HepG2 (cell line): Measurements from ENCODE around the gene TTN. TPM values are rescaled to one million over a fixed set of nuclear protein-coding genes. Genes with fewer than 3 reads are reported as not detected.

Source experiments
- ASH2L ChIP-seq: fragments of 300-600, 200-600 bp; sonication (generic); IDR thresholded peaks from 2 replicates; pipeline ENCODE4 v1.7.0; 2017; ENCODE audit warnings: low read depth, mild to moderate bottlenecking, moderate library complexity, mixed read lengths, low read length; ENCODE audit not compliant: insufficient read length
- ATF7-NPFF ChIP-seq: sonication (generic); formaldehyde crosslinking; IDR thresholded peaks from 2 replicates; pipeline ENCODE4 v1.8.1; 2023; ENCODE audit warnings: mild to moderate bottlenecking, low read depth, missing genetic modification reagents, moderate library complexity
- HOXA3 ChIP-seq: sonication (generic); formaldehyde crosslinking; IDR thresholded peaks from 2 replicates; pipeline ENCODE4 v1.5.0; 2020; ENCODE audit warnings: missing genetic modification reagents
- KAT7 ChIP-seq: IDR thresholded peaks from 2 replicates; pipeline ENCODE4 v1.6.1; 2018; ENCODE audit warnings: borderline replicate concordance, missing compliant biosample characterization
- KDM4B ChIP-seq: sonication (generic); formaldehyde crosslinking; IDR thresholded peaks from 2 replicates; pipeline ENCODE4 v1.4.0; 2020; ENCODE audit warnings: missing genetic modification reagents
- KDM6A ChIP-seq: IDR thresholded peaks from 2 replicates; pipeline ENCODE4 v1.6.1; 2016; ENCODE audit warnings: low read depth
- KLF12 ChIP-seq: sonication (generic); formaldehyde crosslinking; IDR thresholded peaks from 2 replicates; pipeline ENCODE4 v1.4.0; 2020; ENCODE audit warnings: missing genetic modification reagents, borderline replicate concordance
- MYNN ChIP-seq: sonication (generic); formaldehyde crosslinking; IDR thresholded peaks from 2 replicates; pipeline ENCODE4 v1.4.0; 2020; ENCODE audit warnings: mild to moderate bottlenecking, low read depth, missing genetic modification reagents
- PRPF4 ChIP-seq: fragments of 200-400 bp; formaldehyde crosslinking; IDR thresholded peaks from 2 replicates; pipeline ENCODE4 v1.6.1; 2016; ENCODE audit warnings: low read length, low read depth; ENCODE audit not compliant: poor library complexity, severe bottlenecking
- RBM39 ChIP-seq: fragments of 200-400 bp; formaldehyde crosslinking; IDR thresholded peaks from one replicate; pipeline ENCODE4 v1.6.1; 2018; ENCODE audit warnings: antibody characterized with exemption, mild to moderate bottlenecking, low read depth, low read length; ENCODE audit not compliant: poor library complexity, severe bottlenecking
- TAF15 ChIP-seq: fragments of 200-400 bp; formaldehyde crosslinking; IDR thresholded peaks from one replicate; pipeline ENCODE4 v1.6.1; 2018; ENCODE audit warnings: mild to moderate bottlenecking, low read depth, low read length; ENCODE audit not compliant: poor library complexity, severe bottlenecking
- TOE1 ChIP-seq: sonication (generic); formaldehyde crosslinking; IDR thresholded peaks from 2 replicates; pipeline ENCODE4 v1.4.0; 2020; ENCODE audit warnings: mild to moderate bottlenecking, missing genetic modification reagents
- TSC22D2 ChIP-seq: sonication (generic); formaldehyde crosslinking; IDR thresholded peaks from 2 replicates; pipeline ENCODE4 v1.5.1; 2020; ENCODE audit warnings: missing genetic modification reagents, mild to moderate bottlenecking, borderline replicate concordance
- ZNF335 ChIP-seq: sonication (generic); formaldehyde crosslinking; IDR thresholded peaks from 2 replicates; pipeline ENCODE4 v1.4.0; 2020; ENCODE audit warnings: missing genetic modification reagents
- ZNF343 ChIP-seq: sonication (generic); formaldehyde crosslinking; IDR thresholded peaks from 2 replicates; pipeline ENCODE4 v1.4.0; 2020; ENCODE audit warnings: mild to moderate bottlenecking, missing genetic modification reagents
- ZNF577 ChIP-seq: sonication (generic); formaldehyde crosslinking; IDR thresholded peaks from 2 replicates; pipeline ENCODE4 v1.4.0; 2020; ENCODE audit warnings: mild to moderate bottlenecking, low read depth, missing genetic modification reagents, borderline replicate concordance
- ZNF775 ChIP-seq: sonication (generic); formaldehyde crosslinking; IDR thresholded peaks from 2 replicates; pipeline ENCODE4 v1.4.0; 2020; ENCODE audit warnings: missing genetic modification reagents, mild to moderate bottlenecking, moderate library complexity, borderline replicate concordance
- ZSCAN21 ChIP-seq: sonication (generic); formaldehyde crosslinking; IDR thresholded peaks from 2 replicates; pipeline ENCODE4 v1.8.0; 2022; ENCODE audit warnings: mild to moderate bottlenecking, missing genetic modification reagents, moderate library complexity, borderline replicate concordance
- polyA plus RNA-seq, 8 experiments: library from polyadenylated mRNA; depleted of rRNA in 3 of 8; stranded (reverse) in 7 of 8; unstranded in 1 of 8; fragments of >200 nt; fragmentation: Illumina TruSeq in 4 of 8; extraction: Trizol in 4 of 8; gene quantifications; 2 replicates each; pipeline versions ENCODE4 v1.2.1 to v1.2.3, GENCODE V29; 2011 to 2016; ENCODE audit warnings: low read depth in 4 of 8, missing spikeins in 1 of 8, mixed read lengths in 1 of 8; ENCODE audit not compliant: insufficient read depth in 1 of 8
- total RNA-seq, 5 experiments: library from RNA; depleted of rRNA; stranded (reverse); fragments of >200 nt; fragmentation: Illumina TruSeq; extraction: Trizol; gene quantifications; 2 replicates each; pipeline ENCODE4 v1.2.3, GENCODE V29; 2016; ENCODE audit warnings: low read depth in 1 of 5
- TF ChIP-seq, protein P1 (sequence below): sonication (generic); formaldehyde crosslinking; IDR thresholded peaks from 2 replicates; pipeline ENCODE4 v1.5.0; 2020; ENCODE audit warnings: mild to moderate bottlenecking, missing genetic modification reagents, moderate library complexity
- TF ChIP-seq, protein P2 (sequence below): sonication (generic); formaldehyde crosslinking; conservative IDR thresholded peaks from 2 replicates; pipeline ENCODE4 v1.5.0; 2020; ENCODE audit warnings: missing genetic modification reagents
- TF ChIP-seq, protein P3 (sequence below), 2 experiments: sonication (generic) in 1 of 2; formaldehyde crosslinking in 1 of 2; IDR thresholded peaks; 2 replicates each; pipeline versions ENCODE4 v1.6.1 to v1.9.0; 2014 to 2022; ENCODE audit warnings: antibody characterized with exemption in 1 of 2, borderline replicate concordance in 1 of 2, inconsistent platforms in 1 of 2, low read depth in 1 of 2, missing genetic modification reagents in 1 of 2

TTN gene
- total and polyA plus RNA-seq, 2 of the 13 experiments (the other 11 are each of a cell fraction or from before 2014, with no cell fraction given): under 0.01 TPM

DNA sequence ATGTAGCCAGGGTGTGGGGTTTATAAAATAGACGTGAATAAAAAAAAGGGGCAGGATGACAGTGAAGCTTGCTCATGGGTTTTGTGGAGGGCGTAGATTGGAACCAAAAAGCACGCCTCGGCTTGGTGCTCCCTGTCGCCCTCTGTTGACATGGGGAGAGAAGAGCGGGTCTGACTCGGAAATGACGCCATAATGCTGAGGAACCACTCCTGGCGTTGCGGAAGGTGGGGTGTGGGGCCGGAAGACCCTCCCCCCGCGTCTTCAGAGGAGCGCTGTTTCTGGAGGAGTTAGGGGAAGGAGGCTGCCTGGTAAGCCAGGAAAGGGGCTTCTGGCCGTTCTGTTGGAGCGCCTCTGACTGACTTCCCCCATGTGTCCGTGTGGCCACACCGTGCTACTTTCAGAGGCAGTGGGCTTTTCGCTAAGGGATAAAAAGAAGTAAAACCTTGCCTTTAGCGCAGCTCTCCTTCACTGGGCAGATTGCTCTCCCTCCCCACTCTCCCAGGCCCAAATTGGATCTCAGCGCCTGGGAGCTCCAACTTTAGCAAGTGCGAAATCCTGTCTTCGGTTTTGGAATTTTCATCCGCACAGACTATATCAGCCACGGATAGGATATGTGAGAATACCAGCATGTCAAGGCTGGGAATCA, 284.1 kb downstream of the TTN start (continued):
- TF ChIP-seq ZNF335 (CRISPR knock-in tag): no peak
- TF ChIP-seq ZNF577 (CRISPR knock-in tag): no peak
- peak; percentile 58 for TF ChIP-seq ASH2L
- TF ChIP-seq ZNF775 (CRISPR knock-in tag): no peak
- TF ChIP-seq PRPF4: no peak
- no peak for TF ChIP-seq ATF7-NPFF (CRISPR knock-in tag)
- TF ChIP-seq KLF12 (CRISPR knock-in tag): no peak
- no peak for TF ChIP-seq KDM4B (CRISPR knock-in tag)
- TF ChIP-seq ZSCAN21 (CRISPR knock-in tag): no peak
- peak; percentile 92 for TF ChIP-seq HOXA3
- TF ChIP-seq TSC22D2 (CRISPR knock-in tag): no peak
- TF ChIP-seq, protein P1, sequence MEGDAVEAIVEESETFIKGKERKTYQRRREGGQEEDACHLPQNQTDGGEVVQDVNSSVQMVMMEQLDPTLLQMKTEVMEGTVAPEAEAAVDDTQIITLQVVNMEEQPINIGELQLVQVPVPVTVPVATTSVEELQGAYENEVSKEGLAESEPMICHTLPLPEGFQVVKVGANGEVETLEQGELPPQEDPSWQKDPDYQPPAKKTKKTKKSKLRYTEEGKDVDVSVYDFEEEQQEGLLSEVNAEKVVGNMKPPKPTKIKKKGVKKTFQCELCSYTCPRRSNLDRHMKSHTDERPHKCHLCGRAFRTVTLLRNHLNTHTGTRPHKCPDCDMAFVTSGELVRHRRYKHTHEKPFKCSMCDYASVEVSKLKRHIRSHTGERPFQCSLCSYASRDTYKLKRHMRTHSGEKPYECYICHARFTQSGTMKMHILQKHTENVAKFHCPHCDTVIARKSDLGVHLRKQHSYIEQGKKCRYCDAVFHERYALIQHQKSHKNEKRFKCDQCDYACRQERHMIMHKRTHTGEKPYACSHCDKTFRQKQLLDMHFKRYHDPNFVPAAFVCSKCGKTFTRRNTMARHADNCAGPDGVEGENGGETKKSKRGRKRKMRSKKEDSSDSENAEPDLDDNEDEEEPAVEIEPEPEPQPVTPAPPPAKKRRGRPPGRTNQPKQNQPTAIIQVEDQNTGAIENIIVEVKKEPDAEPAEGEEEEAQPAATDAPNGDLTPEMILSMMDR (CRISPR knock-in tag): peak; percentile 87
- no peak for TF ChIP-seq RBM39
- TF ChIP-seq, protein P2, sequence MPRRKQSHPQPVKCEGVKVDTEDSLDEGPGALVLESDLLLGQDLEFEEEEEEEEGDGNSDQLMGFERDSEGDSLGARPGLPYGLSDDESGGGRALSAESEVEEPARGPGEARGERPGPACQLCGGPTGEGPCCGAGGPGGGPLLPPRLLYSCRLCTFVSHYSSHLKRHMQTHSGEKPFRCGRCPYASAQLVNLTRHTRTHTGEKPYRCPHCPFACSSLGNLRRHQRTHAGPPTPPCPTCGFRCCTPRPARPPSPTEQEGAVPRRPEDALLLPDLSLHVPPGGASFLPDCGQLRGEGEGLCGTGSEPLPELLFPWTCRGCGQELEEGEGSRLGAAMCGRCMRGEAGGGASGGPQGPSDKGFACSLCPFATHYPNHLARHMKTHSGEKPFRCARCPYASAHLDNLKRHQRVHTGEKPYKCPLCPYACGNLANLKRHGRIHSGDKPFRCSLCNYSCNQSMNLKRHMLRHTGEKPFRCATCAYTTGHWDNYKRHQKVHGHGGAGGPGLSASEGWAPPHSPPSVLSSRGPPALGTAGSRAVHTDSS: no peak
- TF ChIP-seq KAT7 (CRISPR knock-in tag): no peak
- no peak for TF ChIP-seq TAF15
- no peak for TF ChIP-seq TOE1
- TF ChIP-seq MYNN (CRISPR knock-in tag): no peak
- no peak for TF ChIP-seq ZNF343 (CRISPR knock-in tag)
- no peak for TF ChIP-seq KDM6A (CRISPR knock-in tag)
- TF ChIP-seq, protein P3, sequence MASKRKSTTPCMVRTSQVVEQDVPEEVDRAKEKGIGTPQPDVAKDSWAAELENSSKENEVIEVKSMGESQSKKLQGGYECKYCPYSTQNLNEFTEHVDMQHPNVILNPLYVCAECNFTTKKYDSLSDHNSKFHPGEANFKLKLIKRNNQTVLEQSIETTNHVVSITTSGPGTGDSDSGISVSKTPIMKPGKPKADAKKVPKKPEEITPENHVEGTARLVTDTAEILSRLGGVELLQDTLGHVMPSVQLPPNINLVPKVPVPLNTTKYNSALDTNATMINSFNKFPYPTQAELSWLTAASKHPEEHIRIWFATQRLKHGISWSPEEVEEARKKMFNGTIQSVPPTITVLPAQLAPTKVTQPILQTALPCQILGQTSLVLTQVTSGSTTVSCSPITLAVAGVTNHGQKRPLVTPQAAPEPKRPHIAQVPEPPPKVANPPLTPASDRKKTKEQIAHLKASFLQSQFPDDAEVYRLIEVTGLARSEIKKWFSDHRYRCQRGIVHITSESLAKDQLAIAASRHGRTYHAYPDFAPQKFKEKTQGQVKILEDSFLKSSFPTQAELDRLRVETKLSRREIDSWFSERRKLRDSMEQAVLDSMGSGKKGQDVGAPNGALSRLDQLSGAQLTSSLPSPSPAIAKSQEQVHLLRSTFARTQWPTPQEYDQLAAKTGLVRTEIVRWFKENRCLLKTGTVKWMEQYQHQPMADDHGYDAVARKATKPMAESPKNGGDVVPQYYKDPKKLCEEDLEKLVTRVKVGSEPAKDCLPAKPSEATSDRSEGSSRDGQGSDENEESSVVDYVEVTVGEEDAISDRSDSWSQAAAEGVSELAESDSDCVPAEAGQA (IDR thresholded peaks at IDR 0.05; ENCODE audit: low read depth): no peak
- TF ChIP-seq, protein P3 (CRISPR knock-in tag; IDR thresholded peaks at IDR 0.05; ENCODE audit: borderline replicate concordance): no peak
